GM06990 (cell line): Measurements from ENCODE around the gene P4HTM.

Source experiments
- DNase-seq: peaks from one replicate; pipeline ENCODE4 v3.0.0-alpha.2; 2011; ENCODE audit not compliant: insufficient read length; ENCODE audit errors: extremely low read depth
- H3K27me3 ChIP-seq: replicated peaks from 2 replicates; pipeline ENCODE4 v1.6.0; 2011; ENCODE audit warnings: low read length; ENCODE audit not compliant: control insufficient read depth, insufficient read depth
- H3K36me3 ChIP-seq: 2 replicates; pipeline ENCODE4 v1.5.1; 2011; ENCODE audit warnings: low read length; ENCODE audit not compliant: control insufficient read depth, insufficient read depth
- H3K4me3 ChIP-seq: replicated peaks from 2 replicates; pipeline ENCODE4 v1.5.1; 2011; ENCODE audit warnings: low read depth, mild to moderate bottlenecking, control low read depth, low read length
- CTCF ChIP-seq: IDR thresholded peaks from 2 replicates; pipeline ENCODE4 v1.5.1; 2011; ENCODE audit warnings: low read length, control low read depth, mild to moderate bottlenecking, inconsistent platforms; ENCODE audit not compliant: insufficient read depth, poor library complexity, severe bottlenecking

The P4HTM gene

GRCh38 chr3:48962939-48963338 lies 27.1 kb upstream of the P4HTM start:
- H3K4me3 ChIP-seq: no peak overlapping the region
- no peaks in the 10 kb centered on the region for H3K27me3 ChIP-seq
- peaks cover 6% of the 10 kb centered on the region for H3K36me3 ChIP-seq
- no peak for TF ChIP-seq CTCF
- DNase-seq: no peak

GRCh38 chr3:48963591-48963990 lies 26.4 kb upstream of the P4HTM start:
- no peak for TF ChIP-seq CTCF
- Histone ChIP-seq H3K36me3 (peaks cover 8% of the 10 kb centered on the region), H3K27me3 (no peaks in the 10 kb centered on the region), H3K4me3 (no peak overlapping the region)
- no peak for DNase-seq

GRCh38 chr3:48966367-48966766 lies 23.7 kb upstream of the P4HTM start:
- no peak for TF ChIP-seq CTCF
- no peaks in the 10 kb centered on the region for H3K27me3 ChIP-seq
- H3K36me3 ChIP-seq: peaks cover 21% of the 10 kb centered on the region
- DNase-seq: no peak
- no peak overlapping the region for H3K4me3 ChIP-seq

- no peak overlapping the region for H3K4me3 ChIP-seq
- H3K36me3 ChIP-seq: peaks cover 25% of the 10 kb centered on the region
- DNase-seq: no peak
- no peak for TF ChIP-seq CTCF
- no peaks in the 10 kb centered on the region for H3K27me3 ChIP-seq
Observed at GRCh38 chr3:48966876-48967361, 23.1 kb upstream of the P4HTM start.

- TF ChIP-seq CTCF: no peak
- DNase-seq: no peak
- H3K36me3 ChIP-seq: peaks cover 38% of the 10 kb centered on the region
- H3K27me3 ChIP-seq: no peaks in the 10 kb centered on the region
- H3K4me3 ChIP-seq: no peak overlapping the region
Observed at GRCh38 chr3:48970586-48970985, 19.5 kb upstream of the P4HTM start.
